Esophagus squamous epithelium (tissue), 5 donors: Measurements from ENCODE around the gene GALNT14. TPM values are rescaled to one million over a fixed set of nuclear protein-coding genes. Genes with fewer than 3 reads are reported as not detected.

ENCODE experiments used
- DNase-seq: peaks from one replicate; lab custom pipeline; 2025; lab: John Stamatoyannopoulos, UW
- H3K27ac ChIP-seq, 4 donors: fragments of 200-600 bp; sonication (generic); one replicate each; pipeline ENCODE4 v1.5.1; 2016 to 2019; ENCODE audit warnings: mild to moderate bottlenecking in 1 of 4
- H3K27me3 ChIP-seq, 4 donors: fragments of 200-600 bp; sonication (generic); 1 replicate in 3 of 4; 2 replicates in 1 of 4; pipeline versions ENCODE4 v1.5.1 to v1.6.0; 2017 to 2021; ENCODE audit warnings: antibody characterized with exemption in 1 of 4
- H3K36me3 ChIP-seq, 3 donors: fragments of 200-600 bp; sonication (generic); one replicate each; pipeline ENCODE4 v1.5.1; 2016 to 2019
- H3K4me1 ChIP-seq, 3 donors: fragments of 200-600 bp; sonication (generic); one replicate each; pipeline ENCODE4 v1.5.1; 2017 to 2019
- H3K4me3 ChIP-seq, 4 donors: fragments of 200-600 bp; sonication (generic); 1 replicate in 3 of 4; 2 replicates in 1 of 4; pipeline ENCODE4 v1.5.1; 2016 to 2019; ENCODE audit warnings: mild to moderate bottlenecking in 2 of 4, moderate library complexity in 1 of 4
- H3K9me3 ChIP-seq, 3 donors: fragments of 200-600 bp; sonication (generic); one replicate each; pipeline ENCODE4 v1.5.1; 2016 to 2019
- POLR2A ChIP-seq, 4 donors: fragments of 450-650 bp; IDR thresholded peaks; one replicate each; pipeline ENCODE4 v1.6.1; 2017; ENCODE audit warnings: antibody characterized with exemption in 4 of 4, mild to moderate bottlenecking in 4 of 4, moderate library complexity in 3 of 4
- WGBS, 2 donors: methylation state at CpG; one replicate each; pipeline ENCODE4 v1.1.5; 2018; 5-methylcytosine and 5-hydroxymethylcytosine counted together
- intact Hi-C: fragments of 100-400 bp; cut with DNase I; formaldehyde crosslinking; loops from one replicate; pipeline ENCODE4 v1.15.0; 2022
- total RNA-seq, 4 donors: library from RNA; depleted of rRNA; stranded (reverse); fragments of >200 nt; gene quantifications; one replicate each; pipeline ENCODE4 v1.1.0, GENCODE V29; 2016
- TF ChIP-seq, protein P1 (sequence below), 6 experiments: fragments of 450-650 bp in 4 of 6; fragments of 200-600 bp in 2 of 6; sonication (generic) in 2 of 6; IDR thresholded peaks; one replicate each; pipeline ENCODE4 v1.5.1; 2016 to 2019; ENCODE audit warnings: antibody characterized with exemption in 6 of 6, mild to moderate bottlenecking in 4 of 6, moderate library complexity in 4 of 6
- donor health status: DM: yes; HTN: yes; CAD: no.

GALNT14 gene
- total RNA-seq, 4 donors from 2014 or later = 18.6 to 29.0 (median 21.3) TPM

- WGBS, 2 donors = 93 to 100% methylated on average over 1 to 3 of the region's 3 CpGs
- no peaks in the 10 kb centered on the region for H3K27me3 ChIP-seq
- no peak for TF ChIP-seq POLR2A (IDR thresholded peaks at IDR 0.05)
- TF ChIP-seq, protein P1, sequence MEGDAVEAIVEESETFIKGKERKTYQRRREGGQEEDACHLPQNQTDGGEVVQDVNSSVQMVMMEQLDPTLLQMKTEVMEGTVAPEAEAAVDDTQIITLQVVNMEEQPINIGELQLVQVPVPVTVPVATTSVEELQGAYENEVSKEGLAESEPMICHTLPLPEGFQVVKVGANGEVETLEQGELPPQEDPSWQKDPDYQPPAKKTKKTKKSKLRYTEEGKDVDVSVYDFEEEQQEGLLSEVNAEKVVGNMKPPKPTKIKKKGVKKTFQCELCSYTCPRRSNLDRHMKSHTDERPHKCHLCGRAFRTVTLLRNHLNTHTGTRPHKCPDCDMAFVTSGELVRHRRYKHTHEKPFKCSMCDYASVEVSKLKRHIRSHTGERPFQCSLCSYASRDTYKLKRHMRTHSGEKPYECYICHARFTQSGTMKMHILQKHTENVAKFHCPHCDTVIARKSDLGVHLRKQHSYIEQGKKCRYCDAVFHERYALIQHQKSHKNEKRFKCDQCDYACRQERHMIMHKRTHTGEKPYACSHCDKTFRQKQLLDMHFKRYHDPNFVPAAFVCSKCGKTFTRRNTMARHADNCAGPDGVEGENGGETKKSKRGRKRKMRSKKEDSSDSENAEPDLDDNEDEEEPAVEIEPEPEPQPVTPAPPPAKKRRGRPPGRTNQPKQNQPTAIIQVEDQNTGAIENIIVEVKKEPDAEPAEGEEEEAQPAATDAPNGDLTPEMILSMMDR (IDR thresholded peaks at IDR 0.05) = no peak
- no peak overlapping the region for H3K4me3 ChIP-seq
- no peaks in the 10 kb centered on the region for H3K9me3 ChIP-seq
- H3K36me3 ChIP-seq = peaks cover 0 to 15% (median 4%) of the 10 kb centered on the region in 3 donors
- DNase-seq = no peak
- no peaks in the 10 kb centered on the region for H3K4me1 ChIP-seq
- intact Hi-C loops = no loop called here
- H3K27ac ChIP-seq = no peak overlapping the region
Measured at GRCh38 chr2:30930716-30931115, 207.5 kb downstream of the GALNT14 start.

DNA sequence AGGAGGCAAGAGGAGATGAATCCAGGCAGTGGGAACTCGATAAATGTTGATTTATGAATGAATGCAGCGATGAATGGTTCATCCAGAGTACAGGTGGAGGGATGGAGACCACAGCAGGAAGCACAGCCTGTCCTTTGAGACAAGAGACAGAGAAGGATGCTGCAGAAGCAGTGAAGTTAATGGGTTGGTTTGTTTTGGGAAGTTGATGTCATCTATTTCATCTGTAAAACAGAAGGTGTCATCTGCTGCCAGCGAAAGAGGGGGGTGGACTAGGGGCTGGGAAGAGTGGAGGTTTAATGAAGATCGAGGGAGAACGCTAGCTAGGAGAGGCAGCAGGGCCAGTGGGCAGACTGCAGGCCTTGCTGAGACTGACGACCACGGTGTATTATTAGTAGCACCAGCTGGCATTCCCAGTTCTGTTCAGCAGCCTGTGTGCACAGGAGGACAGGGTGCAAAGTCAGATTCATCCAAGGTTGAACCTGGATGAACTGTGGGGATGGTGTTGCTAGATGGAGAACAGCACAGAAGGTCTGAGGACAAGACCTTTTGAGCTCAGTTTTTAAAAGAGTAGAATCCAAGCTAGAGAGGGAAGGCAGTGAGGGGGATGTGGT is 210.7 kb downstream of the GALNT14 start:
- no peak for DNase-seq
- no peaks in the 10 kb centered on the region for H3K27me3 ChIP-seq
- H3K4me1 ChIP-seq = no peaks in the 10 kb centered on the region
- peaks cover 0 to 28% (median 4%) of the 10 kb centered on the region in 3 donors for H3K36me3 ChIP-seq
- TF ChIP-seq POLR2A (IDR thresholded peaks at IDR 0.05) = no peak
- TF ChIP-seq, protein P1 (IDR thresholded peaks at IDR 0.05) = no peak
- no peak overlapping the region for H3K27ac ChIP-seq
- intact Hi-C loops = no loop called here
- 78 to 81% methylated on average over 7 of the region's 7 CpGs for WGBS, 2 donors
- no peak overlapping the region for H3K4me3 ChIP-seq
- H3K9me3 ChIP-seq = no peaks in the 10 kb centered on the region

GRCh38 chr2:30926606-30927005 is 211.6 kb downstream of the GALNT14 start:
- no peak for TF ChIP-seq POLR2A (IDR thresholded peaks at IDR 0.05)
- TF ChIP-seq, protein P1 (IDR thresholded peaks at IDR 0.05) = no peak
- WGBS, 2 donors = 88 to 89% methylated on average over 5 of the region's 5 CpGs
- Histone ChIP-seq H3K4me3 (no peak overlapping the region), H3K9me3 (no peaks in the 10 kb centered on the region), H3K36me3 (peaks cover 0 to 30% (median 4%) of the 10 kb centered on the region in 3 donors), H3K4me1 (no peaks in the 10 kb centered on the region), H3K27me3 (no peaks in the 10 kb centered on the region), H3K27ac (no peak overlapping the region)
- intact Hi-C loops = no loop called here
- no peak for DNase-seq

- no peak for TF ChIP-seq POLR2A (IDR thresholded peaks at IDR 0.05)
- TF ChIP-seq, protein P1 (IDR thresholded peaks at IDR 0.05) = no peak
- DNase-seq = no peak
- peaks cover 0 to 30% (median 0%) of the 10 kb centered on the region in 3 donors for H3K36me3 ChIP-seq
- no peak overlapping the region for H3K4me3 ChIP-seq
- H3K9me3 ChIP-seq = no peaks in the 10 kb centered on the region
- no peak overlapping the region for H3K27ac ChIP-seq
- H3K4me1 ChIP-seq = no peaks in the 10 kb centered on the region
- intact Hi-C loops = no loop called here
- H3K27me3 ChIP-seq = no peaks in the 10 kb centered on the region
- WGBS, 2 donors = 92 to 100% methylated on average over 2 to 5 of the region's 5 CpGs
Measured at GRCh38 chr2:30923623-30924022, 214.6 kb downstream of the GALNT14 start.

GRCh38 chr2:30920511-30920910 is 217.7 kb downstream of the GALNT14 start:
- no peaks in the 10 kb centered on the region for H3K27me3 ChIP-seq
- TF ChIP-seq, protein P1 (IDR thresholded peaks at IDR 0.05) = no peak
- no peak for TF ChIP-seq POLR2A (IDR thresholded peaks at IDR 0.05)
- WGBS, 2 donors = 90 to 100% methylated on average over 1 to 5 of the region's 5 CpGs
- no peak for DNase-seq
- no peak overlapping the region for H3K4me3 ChIP-seq
- intact Hi-C loops = no loop called here
- no peak overlapping the region for H3K27ac ChIP-seq
- no peaks in the 10 kb centered on the region for H3K4me1 ChIP-seq
- H3K36me3 ChIP-seq = peaks cover 0 to 23% (median 0%) of the 10 kb centered on the region in 3 donors
- no peaks in the 10 kb centered on the region for H3K9me3 ChIP-seq
